GM19468 (cell line): ENCODE measurements around the gene UBE2I.

Experiments
- ATAC-seq: cut with Tn5 transposase; IDR thresholded peaks from one replicate; pipeline ENCODE4 v1.9.1; 2021; ENCODE audit warnings: mild to moderate bottlenecking, moderate library complexity, moderate number of reproducible peaks; ENCODE audit not compliant: unreplicated experiment; ENCODE audit errors: extremely low read depth

The UBE2I gene

GRCh38 chr16:1276580-1276878 lies 32.9 kb upstream of the UBE2I start:
- no peak for ATAC-seq

DNA sequence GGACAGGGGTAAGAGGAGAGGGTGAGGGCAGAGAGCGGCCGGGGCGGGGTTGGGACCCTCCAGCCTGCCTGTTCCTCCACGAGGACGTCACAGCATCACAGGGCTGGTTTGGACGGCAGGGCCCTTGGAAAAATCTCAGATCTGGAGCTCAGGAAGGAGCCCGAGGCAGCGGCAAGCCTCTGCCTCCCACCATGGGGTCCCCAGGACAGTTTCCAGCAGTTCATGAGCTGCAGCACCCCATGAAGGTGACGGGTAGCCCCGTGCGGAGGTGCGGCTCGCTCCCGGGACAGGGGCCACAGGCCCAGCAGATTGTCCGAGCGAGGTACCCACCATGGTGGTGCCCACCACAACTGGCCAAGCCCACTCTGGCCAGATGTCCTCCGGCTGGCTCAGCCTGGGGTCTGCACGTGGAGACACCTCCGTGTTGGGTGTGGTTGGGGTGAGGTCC lies 32.3 kb upstream of the UBE2I start:
- no peak for ATAC-seq

GRCh38 chr16:1277617-1278282 lies 31.7 kb upstream of the UBE2I start:
- no peak for ATAC-seq

- ATAC-seq, result no peak
These were observed 31.0 kb upstream of the UBE2I start for GRCh38 chr16:1278477-1278876.

GRCh38 chr16:1279081-1279944 lies 30.1 kb upstream of the UBE2I start:
- no peak for ATAC-seq

DNA sequence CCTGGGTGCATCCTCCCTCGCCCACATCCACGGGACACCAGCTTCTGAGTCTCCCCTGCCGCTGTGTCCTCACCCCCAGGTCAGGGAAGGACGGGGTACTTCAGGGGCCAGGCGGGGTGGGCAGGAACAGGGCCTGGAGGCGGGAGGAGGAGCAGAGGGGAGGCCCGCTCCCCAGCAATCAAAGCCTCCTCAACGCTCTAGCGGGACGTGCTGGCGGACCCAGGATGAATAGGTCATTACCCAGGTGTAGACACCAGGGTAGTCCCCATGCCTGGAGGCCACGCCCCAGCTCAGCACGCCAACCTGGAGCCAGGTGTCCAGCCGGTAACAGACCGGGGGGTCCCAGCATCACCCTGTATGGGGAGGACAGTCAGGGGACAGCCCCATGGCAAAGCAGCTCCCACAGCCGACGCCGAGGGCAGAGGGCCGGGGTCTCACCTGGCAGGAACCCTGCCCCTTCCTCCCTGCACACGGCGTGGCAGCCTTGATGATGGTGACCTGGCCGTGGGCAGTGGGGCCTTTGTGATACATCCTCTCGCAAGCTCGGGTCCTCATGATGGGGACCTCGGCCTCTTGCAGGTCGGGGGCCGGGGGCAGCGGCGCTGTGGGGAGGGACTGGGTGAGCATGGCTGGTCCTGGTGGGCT lies 29.4 kb upstream of the UBE2I start:
- no peak for ATAC-seq

DNA sequence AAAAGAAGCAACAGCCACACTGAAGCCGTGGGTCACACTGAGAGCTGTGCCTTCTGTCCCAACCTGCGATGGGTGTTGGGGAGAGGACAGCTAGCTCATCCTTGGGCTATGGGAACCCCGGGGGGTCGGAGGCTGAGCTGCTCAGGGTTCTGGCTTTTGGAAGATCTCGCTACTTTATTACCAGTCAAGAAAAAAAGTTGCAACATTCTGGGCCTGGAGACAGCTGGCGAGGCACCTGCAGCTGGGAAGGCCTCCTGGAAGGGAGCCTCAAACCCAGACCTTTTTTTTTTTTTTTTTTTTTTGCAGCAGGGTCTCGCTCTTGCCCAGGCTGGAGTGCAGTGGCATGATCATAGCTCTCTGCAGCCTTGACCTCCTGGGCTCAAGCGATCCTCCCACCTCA lies 28.7 kb upstream of the UBE2I start:
- ATAC-seq, result no peak

GRCh38 chr16:1281517-1281916 lies 27.9 kb upstream of the UBE2I start:
- no peak for ATAC-seq

- ATAC-seq, result no peak
These were observed 27.0 kb upstream of the UBE2I start for GRCh38 chr16:1282324-1282973.

- ATAC-seq, result no peak
These were observed 26.1 kb upstream of the UBE2I start for GRCh38 chr16:1283296-1283695.

DNA sequence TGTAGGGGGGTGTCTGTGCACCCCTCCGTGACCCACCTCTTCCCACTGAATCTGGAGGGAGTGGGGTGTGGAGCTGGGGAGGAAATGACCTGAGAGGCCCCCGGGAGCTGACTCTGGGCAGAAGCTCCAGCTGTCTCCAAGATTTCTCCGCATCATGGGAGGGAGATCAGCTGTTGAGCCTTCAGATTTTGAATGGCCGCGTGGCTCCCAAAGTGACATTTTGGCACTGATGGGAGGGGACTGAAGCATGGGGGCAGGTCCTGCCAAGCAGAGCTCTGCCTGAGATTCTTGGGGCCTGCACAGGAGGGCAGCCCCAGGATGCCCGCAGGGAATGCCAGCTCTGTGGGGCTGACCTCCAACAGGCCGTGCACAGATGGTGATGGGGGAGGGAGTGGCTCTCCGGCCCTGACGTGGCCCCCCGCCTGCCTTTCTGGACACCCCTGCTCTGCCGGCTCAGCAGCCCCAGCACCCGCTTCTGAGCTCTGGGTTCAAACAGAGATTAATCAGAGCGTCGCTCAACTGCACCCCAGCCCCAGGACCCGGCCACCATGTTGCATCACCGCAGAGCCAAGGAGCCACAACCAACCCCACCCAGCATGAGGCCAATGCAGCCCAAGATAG lies 25.3 kb upstream of the UBE2I start:
- ATAC-seq, result no peak

- no peak for ATAC-seq
These were observed 23.5 kb upstream of the UBE2I start for GRCh38 chr16:1285669-1286512.

DNA sequence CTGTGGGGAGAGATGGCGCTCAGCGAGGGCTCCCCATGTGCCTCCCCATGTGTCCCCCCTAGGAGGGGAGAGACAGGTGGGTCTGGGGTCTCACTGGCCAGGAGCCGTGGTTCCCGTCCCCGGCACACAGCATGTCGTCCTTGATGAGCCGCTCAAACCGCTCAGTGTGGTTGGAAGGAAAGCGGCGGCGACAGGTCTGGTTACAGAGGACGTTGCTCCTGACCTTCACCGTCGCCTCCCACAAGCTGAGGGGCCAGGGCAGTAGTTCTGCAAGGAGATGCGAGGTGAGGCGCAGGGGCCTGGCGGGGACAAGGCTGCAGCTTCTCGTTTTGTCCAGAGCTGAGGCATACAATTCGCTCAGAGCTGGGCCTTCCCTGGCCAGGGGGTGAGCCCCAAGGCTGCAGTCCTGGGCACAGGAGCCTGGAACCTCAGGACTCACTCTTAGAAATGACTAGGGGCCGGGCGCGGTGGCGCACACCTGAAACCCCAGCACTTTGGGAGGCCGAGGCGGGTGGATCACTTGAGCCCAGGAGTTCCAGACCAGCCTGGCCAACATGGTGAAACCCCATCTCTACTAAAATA lies 22.8 kb upstream of the UBE2I start:
- ATAC-seq, result no peak

DNA sequence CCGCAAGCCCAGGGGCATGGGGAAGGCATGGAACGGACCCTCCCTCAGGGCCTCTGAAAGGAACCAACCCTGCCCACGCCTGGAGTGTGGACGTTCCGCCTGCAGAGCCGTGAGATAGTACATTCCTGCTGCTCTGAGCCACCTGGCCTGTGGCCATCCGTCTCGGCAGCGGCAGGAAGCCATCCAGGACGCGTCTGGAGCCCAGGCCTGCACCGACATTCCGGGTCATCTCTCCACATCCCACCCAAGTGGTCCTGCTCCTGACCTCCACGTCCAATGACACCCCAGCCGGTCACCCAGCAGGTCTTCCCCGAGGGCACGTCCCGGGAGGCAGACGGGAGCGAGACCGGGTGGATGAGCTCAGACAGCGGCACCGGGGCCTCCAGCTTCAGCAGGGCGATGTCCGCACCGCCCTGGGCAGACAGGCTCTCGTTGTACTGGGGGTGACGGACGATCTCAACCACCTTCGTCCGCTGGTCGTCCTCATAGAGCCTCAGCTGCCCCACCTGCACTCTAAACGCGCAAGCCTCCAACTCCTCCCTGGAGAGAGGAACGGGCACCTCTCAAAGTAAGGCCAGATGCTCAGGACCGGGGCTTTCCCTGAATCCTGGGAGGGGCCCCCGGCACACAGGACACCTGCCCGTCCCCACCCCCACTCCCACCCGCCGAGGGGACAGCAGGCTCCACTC lies 21.3 kb upstream of the UBE2I start:
- ATAC-seq, result no peak

- no peak for ATAC-seq
These were observed 20.5 kb upstream of the UBE2I start for GRCh38 chr16:1288813-1289476.

DNA sequence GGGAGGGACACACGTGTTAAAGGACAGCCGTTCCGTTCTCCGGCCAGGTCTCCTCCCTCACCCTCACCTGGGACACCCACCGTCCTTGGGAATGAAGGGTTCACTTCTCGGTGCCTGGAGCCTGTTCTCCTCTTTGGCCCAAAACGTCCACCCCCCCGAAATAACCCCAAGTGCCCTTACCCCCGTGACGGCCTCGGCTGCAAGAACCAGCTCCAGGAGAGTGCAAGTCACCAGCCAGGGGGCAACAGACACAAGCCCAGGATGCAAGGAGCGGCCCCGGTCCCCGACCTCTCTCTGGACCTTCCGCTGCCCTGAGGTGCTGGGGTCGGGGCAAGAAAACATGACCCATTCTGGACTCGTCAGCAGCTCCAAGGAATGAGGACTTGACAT lies 20.0 kb upstream of the UBE2I start:
- ATAC-seq, result no peak

GRCh38 chr16:1290063-1290501 lies 19.4 kb upstream of the UBE2I start:
- ATAC-seq, result no peak
